ENCODE results near the gene USP14.
"Not testable (repeated sequence)": the region's sequence is repeated elsewhere in the genome, so short reads cannot be mapped to it uniquely, and the experiment has no call there.

Gene USP14

DNA sequence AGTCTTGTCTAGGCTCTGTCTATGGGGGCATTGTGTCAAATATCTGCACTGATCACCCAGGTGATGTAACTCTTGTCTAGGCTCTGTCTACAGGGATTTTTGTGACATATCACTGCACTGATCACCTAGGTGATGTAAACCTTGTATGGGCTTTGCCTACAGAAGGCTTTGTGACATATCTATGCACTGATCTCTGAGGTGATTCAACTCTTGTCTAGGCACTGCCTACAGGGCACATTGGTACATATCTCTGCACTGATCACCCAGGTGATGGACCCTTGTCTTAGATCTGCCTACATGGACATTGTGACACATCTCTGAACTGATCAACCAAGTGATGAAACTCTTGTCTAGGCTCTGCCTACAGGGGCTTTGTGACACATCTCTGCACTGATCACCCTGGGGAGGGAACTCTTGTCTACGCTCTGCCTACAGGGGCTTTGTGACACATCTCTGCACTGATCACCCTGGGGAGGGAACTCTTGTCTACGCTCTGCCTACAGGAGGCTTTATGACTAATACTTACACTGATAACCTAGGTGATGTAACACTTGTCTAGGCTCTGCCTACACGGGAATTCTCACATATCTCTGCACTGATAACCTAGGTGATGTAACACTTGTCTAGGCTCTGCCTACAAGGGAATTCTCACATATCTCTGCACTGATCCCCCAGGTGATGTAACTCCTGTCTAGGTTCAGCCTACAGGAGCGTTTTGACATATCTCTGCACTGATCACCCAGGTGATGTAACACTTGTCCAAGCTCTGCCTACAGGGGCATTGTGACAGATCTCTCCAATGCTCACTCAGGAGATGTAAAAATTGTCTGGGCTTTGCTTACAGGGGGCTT, 47.8 kb upstream of the USP14 start:
- POLR2A ChIA-PET; H3K27ac ChIP-seq (ENCODE audit: extremely low read depth, low read depth, low read length); H3K9me3 ChIP-seq (ENCODE audit: control insufficient read depth, insufficient read depth, low read depth, low read length); H3K4me1 ChIP-seq (ENCODE audit: control insufficient read depth, insufficient read depth, low read length); H3K4me3 ChIP-seq (ENCODE audit: low read depth, low read length); CTCF ChIA-PET; H3K36me3 ChIP-seq (ENCODE audit: control insufficient read depth in 2 of 2, insufficient read depth in 1 of 2, low read length in 2 of 2): not testable (repeated sequence)
- peak; percentile 85 for TF ChIP-seq KLF16 (tag by site-specific recombination; IDR thresholded peaks at IDR 0.05)
- TF ChIP-seq FEZF1 (tag by site-specific recombination; IDR thresholded peaks at IDR 0.05): peak; percentile 33; the same call in 1 of the 2 replicates
- TF ChIP-seq ZXDB (tag by site-specific recombination; IDR thresholded peaks at IDR 0.05): peak; percentile 62
- 0 out of 2 replicates have a peak, but pooled peaks have one; percentile 30 for TF ChIP-seq ZNF792 (tag by site-specific recombination; IDR thresholded peaks at IDR 0.05)
- TF ChIP-seq ZNF335 (tag by site-specific recombination; conservative IDR thresholded peaks at IDR 0.05): peak; percentile 60
- TF ChIP-seq ZNF843 (tag by site-specific recombination; IDR thresholded peaks at IDR 0.05): peak; percentile 55; the same call in 1 of the 2 replicates
- peak; percentile 92 for TF ChIP-seq ZNF660 (tag by site-specific recombination; IDR thresholded peaks at IDR 0.05)
- peak; percentile 78 for TF ChIP-seq SP7 (tag by site-specific recombination; IDR thresholded peaks at IDR 0.05)
- TF ChIP-seq ZFP69B (tag by site-specific recombination; IDR thresholded peaks at IDR 0.05): peak; percentile 52; the same call in 1 of the 2 replicates
- TF ChIP-seq PRDM10 (tag by site-specific recombination; IDR thresholded peaks at IDR 0.05): peak; percentile 26; the same call in 1 of the 2 replicates
- TF ChIP-seq, protein P1, sequence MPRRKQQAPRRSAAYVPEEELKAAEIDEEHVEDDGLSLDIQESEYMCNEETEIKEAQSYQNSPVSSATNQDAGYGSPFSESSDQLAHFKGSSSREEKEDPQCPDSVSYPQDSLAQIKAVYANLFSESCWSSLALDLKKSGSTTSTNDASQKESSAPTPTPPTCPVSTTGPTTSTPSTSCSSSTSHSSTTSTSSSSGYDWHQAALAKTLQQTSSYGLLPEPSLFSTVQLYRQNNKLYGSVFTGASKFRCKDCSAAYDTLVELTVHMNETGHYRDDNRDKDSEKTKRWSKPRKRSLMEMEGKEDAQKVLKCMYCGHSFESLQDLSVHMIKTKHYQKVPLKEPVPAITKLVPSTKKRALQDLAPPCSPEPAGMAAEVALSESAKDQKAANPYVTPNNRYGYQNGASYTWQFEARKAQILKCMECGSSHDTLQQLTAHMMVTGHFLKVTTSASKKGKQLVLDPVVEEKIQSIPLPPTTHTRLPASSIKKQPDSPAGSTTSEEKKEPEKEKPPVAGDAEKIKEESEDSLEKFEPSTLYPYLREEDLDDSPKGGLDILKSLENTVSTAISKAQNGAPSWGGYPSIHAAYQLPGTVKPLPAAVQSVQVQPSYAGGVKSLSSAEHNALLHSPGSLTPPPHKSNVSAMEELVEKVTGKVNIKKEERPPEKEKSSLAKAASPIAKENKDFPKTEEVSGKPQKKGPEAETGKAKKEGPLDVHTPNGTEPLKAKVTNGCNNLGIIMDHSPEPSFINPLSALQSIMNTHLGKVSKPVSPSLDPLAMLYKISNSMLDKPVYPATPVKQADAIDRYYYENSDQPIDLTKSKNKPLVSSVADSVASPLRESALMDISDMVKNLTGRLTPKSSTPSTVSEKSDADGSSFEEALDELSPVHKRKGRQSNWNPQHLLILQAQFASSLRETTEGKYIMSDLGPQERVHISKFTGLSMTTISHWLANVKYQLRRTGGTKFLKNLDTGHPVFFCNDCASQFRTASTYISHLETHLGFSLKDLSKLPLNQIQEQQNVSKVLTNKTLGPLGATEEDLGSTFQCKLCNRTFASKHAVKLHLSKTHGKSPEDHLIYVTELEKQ (tag by site-specific recombination; IDR thresholded peaks at IDR 0.05; ENCODE audit: borderline replicate concordance): peak; percentile 58; the same call in 1 of the 2 replicates
- peak; percentile 88 for TF ChIP-seq PATZ1 (tag by site-specific recombination; IDR thresholded peaks at IDR 0.05)
- peak; percentile 37; the same call in 1 of the 2 replicates for TF ChIP-seq ZSCAN18 (tag by site-specific recombination; IDR thresholded peaks at IDR 0.05)
- peak; percentile 96 for TF ChIP-seq ZEB2 (tag by site-specific recombination; IDR thresholded peaks at IDR 0.05)
- peak; percentile 25; the same call in 1 of the 2 replicates for TF ChIP-seq ZSCAN4 (tag by site-specific recombination; IDR thresholded peaks at IDR 0.05)
- peak; percentile 28; the same call in 1 of the 2 replicates for TF ChIP-seq ZNF366 (tag by site-specific recombination; conservative IDR thresholded peaks at IDR 0.05)
- peak; percentile 74 for TF ChIP-seq ZNF324 (tag by site-specific recombination; IDR thresholded peaks at IDR 0.05)
- peak; percentile 56; the same call in 1 of the 2 replicates for TF ChIP-seq ZNF558 (tag by site-specific recombination; IDR thresholded peaks at IDR 0.05)
- TF ChIP-seq GLIS2 (tag by site-specific recombination; IDR thresholded peaks at IDR 0.05): peak; percentile 64
- TF ChIP-seq ZNF791 (tag by site-specific recombination; IDR thresholded peaks at IDR 0.05): peak; percentile 66
- TF ChIP-seq, protein P2, sequence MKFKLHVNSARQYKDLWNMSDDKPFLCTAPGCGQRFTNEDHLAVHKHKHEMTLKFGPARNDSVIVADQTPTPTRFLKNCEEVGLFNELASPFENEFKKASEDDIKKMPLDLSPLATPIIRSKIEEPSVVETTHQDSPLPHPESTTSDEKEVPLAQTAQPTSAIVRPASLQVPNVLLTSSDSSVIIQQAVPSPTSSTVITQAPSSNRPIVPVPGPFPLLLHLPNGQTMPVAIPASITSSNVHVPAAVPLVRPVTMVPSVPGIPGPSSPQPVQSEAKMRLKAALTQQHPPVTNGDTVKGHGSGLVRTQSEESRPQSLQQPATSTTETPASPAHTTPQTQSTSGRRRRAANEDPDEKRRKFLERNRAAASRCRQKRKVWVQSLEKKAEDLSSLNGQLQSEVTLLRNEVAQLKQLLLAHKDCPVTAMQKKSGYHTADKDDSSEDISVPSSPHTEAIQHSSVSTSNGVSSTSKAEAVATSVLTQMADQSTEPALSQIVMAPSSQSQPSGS (tag by site-specific recombination; IDR thresholded peaks at IDR 0.05; ENCODE audit: low read depth): peak; percentile 84
- TF ChIP-seq OVOL3 (tag by site-specific recombination; IDR thresholded peaks at IDR 0.05): peak; percentile 33; the same call in 1 of the 2 replicates

Data from HEK293 (cell line).